SK-N-SH (cell line): ENCODE measurements around the gene ADAMTS17. TPM values are rescaled to one million over a fixed set of nuclear protein-coding genes. Genes with fewer than 3 reads are reported as not detected.

Experiments used
- CTCF ChIA-PET: fragments of 300-600, 350-600 bp; formaldehyde crosslinking; extraction: SDS; loops from one replicate; lab custom pipeline; 2021; lab: Yijun Ruan, JAX
- POLR2A ChIA-PET: fragments of 350-600 bp; sonication (Branson Sonifier 250); formaldehyde crosslinking; extraction: SDS; loops from one replicate; lab custom pipeline; 2020; ENCODE audit warnings: antibody characterized with exemption, inconsistent platforms; lab: Yijun Ruan, JAX
- DNase-seq: peaks from one replicate; pipeline ENCODE4 v3.0.0; 2012
- H2AFZ ChIP-seq: fragments of 200-600 bp; sonication (generic); 2 replicates; pipeline ENCODE4 v1.8.1; 2016; ENCODE audit warnings: antibody characterized with exemption, mild to moderate bottlenecking, low read depth
- H3F3A ChIP-seq: fragments of 200-600 bp; sonication (generic); replicated peaks from 2 replicates; pipeline ENCODE3; 2016; ENCODE audit warnings: antibody characterized with exemption, mild to moderate bottlenecking; ENCODE audit not compliant: insufficient read depth
- H3K27ac ChIP-seq, 2 experiments: fragments of 200-500 bp in 1 of 2; fragments of 200-600 bp in 1 of 2; sonication (Bioruptor generic) in 1 of 2; sonication (generic), shearing (Covaris generic) in 1 of 2; 2 replicates each; pipeline versions ENCODE4 v1.5.1 to v1.6.1; 2014 to 2016; ENCODE audit warnings: low read depth in 2 of 2, inconsistent platforms in 1 of 2, low read length in 1 of 2, mild to moderate bottlenecking in 1 of 2, mixed read lengths in 1 of 2
- H3K27me3 ChIP-seq: fragments of 200-600 bp; sonication (generic), shearing (Covaris generic); 2 replicates; pipeline ENCODE4 v1.6.1; 2016; ENCODE audit warnings: mixed run types; ENCODE audit not compliant: insufficient read depth
- H3K36me3 ChIP-seq, 2 experiments: fragments of 200-500 bp in 1 of 2; fragments of 200-600 bp in 1 of 2; sonication (Bioruptor generic) in 1 of 2; sonication (generic) in 1 of 2; replicated peaks in 1 of 2; 2 replicates each; pipeline versions ENCODE3 to v1.5.1; 2014 to 2016; ENCODE audit warnings: low read length in 1 of 2, mild to moderate bottlenecking in 1 of 2; ENCODE audit not compliant: insufficient read depth in 2 of 2, control insufficient read depth in 1 of 2
- H3K4me1 ChIP-seq, 2 experiments: fragments of 200-500 bp in 1 of 2; fragments of 200-600 bp in 1 of 2; sonication (Bioruptor generic) in 1 of 2; sonication (generic), shearing (Covaris generic) in 1 of 2; 2 replicates each; pipeline versions ENCODE4 v1.5.1 to v1.6.1; 2014 to 2016; ENCODE audit warnings: low read depth in 1 of 2, low read length in 1 of 2, mixed run types in 1 of 2; ENCODE audit not compliant: insufficient read depth in 2 of 2, control insufficient read depth in 1 of 2
- H3K4me2 ChIP-seq: fragments of 200-600 bp; sonication (generic), shearing (Covaris generic); 2 replicates; pipeline ENCODE4 v1.6.1; 2017; ENCODE audit warnings: mixed run types
- H3K4me3 ChIP-seq, 2 experiments: fragments of 200-500 bp in 1 of 2; fragments of 200-600 bp in 1 of 2; sonication (Bioruptor generic) in 1 of 2; sonication (generic), shearing (Covaris generic) in 1 of 2; 2 replicates each; pipeline versions ENCODE4 v1.5.1 to v1.8.1; 2014 to 2016; ENCODE audit warnings: low read depth in 2 of 2, inconsistent platforms in 1 of 2, low read length in 1 of 2, mild to moderate bottlenecking in 1 of 2, mixed read lengths in 1 of 2, moderate library complexity in 1 of 2
- H3K79me2 ChIP-seq: fragments of 200-600 bp; sonication (generic); 2 replicates; pipeline ENCODE4 v1.8.1; 2017; ENCODE audit warnings: mild to moderate bottlenecking; ENCODE audit not compliant: insufficient read depth
- H3K9ac ChIP-seq: fragments of 200-600 bp; sonication (generic); 2 replicates; pipeline ENCODE4 v1.6.1; 2017; ENCODE audit warnings: mixed run types
- H3K9me2 ChIP-seq: fragments of 200-600 bp; sonication (generic); 2 replicates; pipeline ENCODE4 v1.6.1; 2017; ENCODE audit warnings: mixed run types
- H3K9me3 ChIP-seq: fragments of 200-600 bp; sonication (generic); 2 replicates; pipeline ENCODE4 v1.6.1; 2017; ENCODE audit warnings: mixed run types, mild to moderate bottlenecking, moderate library complexity
- H4K20me1 ChIP-seq: fragments of 200-600 bp; sonication (generic); 2 replicates; pipeline ENCODE4 v1.6.1; 2017; ENCODE audit warnings: mild to moderate bottlenecking, mixed run types; ENCODE audit not compliant: insufficient read depth
- CHD2 ChIP-seq: fragments of 150-350 bp; IDR thresholded peaks from 2 replicates; pipeline ENCODE4 v1.6.1; 2018; ENCODE audit warnings: low read length; ENCODE audit not compliant: partially characterized antibody
- ELF1 ChIP-seq: IDR thresholded peaks from 2 replicates; pipeline ENCODE4 v1.4.0; 2012
- FOSL2 ChIP-seq: IDR thresholded peaks from 2 replicates; pipeline ENCODE4 v1.4.0; 2012; ENCODE audit warnings: low read depth, mild to moderate bottlenecking, moderate library complexity, borderline replicate concordance
- FOXJ3 ChIP-seq: sonication (generic); formaldehyde crosslinking; IDR thresholded peaks from 2 replicates; pipeline ENCODE4 v1.5.1; 2020; ENCODE audit warnings: mild to moderate bottlenecking, missing genetic modification reagents
- FOXM1 ChIP-seq: IDR thresholded peaks from 2 replicates; pipeline ENCODE4 v1.4.0; 2012; ENCODE audit warnings: low read depth, mild to moderate bottlenecking
- GABPA ChIP-seq: IDR thresholded peaks from 2 replicates; pipeline ENCODE4 v1.4.0; 2012; ENCODE audit warnings: low read depth, mild to moderate bottlenecking
- GATA2 ChIP-seq: sonication (generic); formaldehyde crosslinking; IDR thresholded peaks from 2 replicates; pipeline ENCODE4 v1.5.0; 2020; ENCODE audit warnings: mild to moderate bottlenecking, missing genetic modification reagents
- MXI1 ChIP-seq: IDR thresholded peaks from 2 replicates; pipeline ENCODE4 v1.6.1; 2012; ENCODE audit warnings: mild to moderate bottlenecking, low read depth, low read length, improper control_type of control experiment
- PBX3 ChIP-seq: IDR thresholded peaks from 2 replicates; pipeline ENCODE4; 2012
- POLR2AphosphoS5 ChIP-seq: IDR thresholded peaks from 2 replicates; pipeline ENCODE4 v1.6.1; 2012; ENCODE audit warnings: low read depth, low read length
- RAD21 ChIP-seq: IDR thresholded peaks from 2 replicates; pipeline ENCODE4 v1.6.1; 2012; ENCODE audit warnings: mild to moderate bottlenecking, low read length
- RCOR1 ChIP-seq: fragments of 150-350 bp; IDR thresholded peaks from 2 replicates; pipeline ENCODE4 v1.6.1; 2017; ENCODE audit warnings: antibody characterized with exemption, low read length
- SIN3A ChIP-seq: IDR thresholded peaks from 2 replicates; pipeline ENCODE4 v1.6.1; 2012; ENCODE audit warnings: low read depth, mild to moderate bottlenecking, low read length, moderate library complexity, borderline replicate concordance
- SMC3 ChIP-seq: IDR thresholded peaks from 2 replicates; pipeline ENCODE4 v1.6.1; 2012; ENCODE audit warnings: low read depth, low read length, improper control_type of control experiment
- TEAD4 ChIP-seq: IDR thresholded peaks from 2 replicates; pipeline ENCODE4 v1.4.0; 2012; ENCODE audit warnings: mild to moderate bottlenecking, borderline replicate concordance; ENCODE audit not compliant: insufficient read depth
- USF2 ChIP-seq: fragments of 150-350 bp; IDR thresholded peaks from 2 replicates; pipeline ENCODE4 v1.6.1; 2017; ENCODE audit warnings: antibody characterized with exemption, low read length, low read depth, borderline replicate concordance
- YY1 ChIP-seq: IDR thresholded peaks from 2 replicates; pipeline ENCODE4 v1.4.0; 2012; ENCODE audit warnings: low read depth, mild to moderate bottlenecking
- WGBS: methylation state at CpG from one replicate; pipeline ENCODE4 v1.1.6; 2017; ENCODE audit warnings: low lambda C conversion rate; 5-methylcytosine and 5-hydroxymethylcytosine counted together
- polyA plus RNA-seq, 3 experiments: library from polyadenylated mRNA; depleted of rRNA; stranded (reverse); fragments of >200 nt; gene quantifications; 2 replicates each; pipeline ENCODE4 v1.2.3, GENCODE V29; 2012
- TF ChIP-seq, protein P1 (sequence below): IDR thresholded peaks from 2 replicates; pipeline ENCODE4 v1.4.0; 2012; ENCODE audit warnings: low read depth
- TF ChIP-seq, protein P2 (sequence below): IDR thresholded peaks from 2 replicates; pipeline ENCODE4 v1.4.0; 2012; ENCODE audit warnings: low read depth, borderline replicate concordance
- TF ChIP-seq, protein P3 (sequence below): IDR thresholded peaks from 2 replicates; pipeline ENCODE4 v1.4.0; 2012; ENCODE audit warnings: low read depth, borderline replicate concordance

ADAMTS17 gene
- polyA plus RNA-seq, 1 of the 3 experiments (the other 2 are of a cell fraction): not detected

DNA sequence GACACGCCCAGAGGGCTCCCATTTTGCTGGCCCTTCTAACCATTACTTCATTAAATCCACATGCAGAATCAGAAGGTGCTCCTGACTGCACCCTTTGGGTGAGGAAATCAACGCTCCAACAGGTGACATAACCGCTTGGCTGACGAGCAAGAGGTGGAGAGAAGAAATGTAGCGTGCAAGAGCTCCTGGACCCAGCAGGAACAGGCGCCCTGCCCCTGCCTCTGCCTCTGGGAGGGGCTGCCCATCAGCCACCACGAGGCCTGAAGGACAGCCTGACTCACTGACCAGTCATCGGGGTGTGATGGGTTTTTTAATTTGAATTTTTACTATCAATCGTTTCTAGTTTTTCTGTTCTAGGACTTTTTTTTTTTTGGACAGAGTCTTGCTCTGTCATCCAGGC lies 218.2 kb downstream of the ADAMTS17 start:
- Histone ChIP-seq H3K79me2 (no peaks in the 10 kb centered on the region), H3K9ac (no peak overlapping the region), H3K9me3 (no peaks in the 10 kb centered on the region), H4K20me1 (no peaks in the 10 kb centered on the region), H3K4me3 (no peak overlapping the region), H2AFZ (no peak overlapping the region), H3K27ac (no peak overlapping the region), H3K27me3 (no peaks in the 10 kb centered on the region), H3F3A (no peaks in the 10 kb centered on the region)
- DNase-seq: no peak
- POLR2A ChIA-PET: no interaction called here
- TF ChIP-seq FOXM1 (no peak), USF2 (no peak), SIN3A (no peak), SMC3 (no peak), RCOR1 (no peak), ELF1 (no peak), FOXJ3 (CRISPR knock-in tag) (no peak), YY1 (no peak), TEAD4 (no peak), CHD2 (no peak), POLR2AphosphoS5 (no peak), GATA2 (CRISPR knock-in tag) (no peak), FOSL2 (no peak), RAD21 (no peak), GABPA (no peak), MXI1 (no peak), PBX3 (no peak)
- TF ChIP-seq, protein P1, sequence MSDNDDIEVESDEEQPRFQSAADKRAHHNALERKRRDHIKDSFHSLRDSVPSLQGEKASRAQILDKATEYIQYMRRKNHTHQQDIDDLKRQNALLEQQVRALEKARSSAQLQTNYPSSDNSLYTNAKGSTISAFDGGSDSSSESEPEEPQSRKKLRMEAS: no peak
- TF ChIP-seq, protein P2, sequence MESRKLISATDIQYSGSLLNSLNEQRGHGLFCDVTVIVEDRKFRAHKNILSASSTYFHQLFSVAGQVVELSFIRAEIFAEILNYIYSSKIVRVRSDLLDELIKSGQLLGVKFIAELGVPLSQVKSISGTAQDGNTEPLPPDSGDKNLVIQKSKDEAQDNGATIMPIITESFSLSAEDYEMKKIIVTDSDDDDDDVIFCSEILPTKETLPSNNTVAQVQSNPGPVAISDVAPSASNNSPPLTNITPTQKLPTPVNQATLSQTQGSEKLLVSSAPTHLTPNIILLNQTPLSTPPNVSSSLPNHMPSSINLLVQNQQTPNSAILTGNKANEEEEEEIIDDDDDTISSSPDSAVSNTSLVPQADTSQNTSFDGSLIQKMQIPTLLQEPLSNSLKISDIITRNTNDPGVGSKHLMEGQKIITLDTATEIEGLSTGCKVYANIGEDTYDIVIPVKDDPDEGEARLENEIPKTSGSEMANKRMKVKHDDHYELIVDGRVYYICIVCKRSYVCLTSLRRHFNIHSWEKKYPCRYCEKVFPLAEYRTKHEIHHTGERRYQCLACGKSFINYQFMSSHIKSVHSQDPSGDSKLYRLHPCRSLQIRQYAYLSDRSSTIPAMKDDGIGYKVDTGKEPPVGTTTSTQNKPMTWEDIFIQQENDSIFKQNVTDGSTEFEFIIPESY: no peak
- TF ChIP-seq, protein P3, sequence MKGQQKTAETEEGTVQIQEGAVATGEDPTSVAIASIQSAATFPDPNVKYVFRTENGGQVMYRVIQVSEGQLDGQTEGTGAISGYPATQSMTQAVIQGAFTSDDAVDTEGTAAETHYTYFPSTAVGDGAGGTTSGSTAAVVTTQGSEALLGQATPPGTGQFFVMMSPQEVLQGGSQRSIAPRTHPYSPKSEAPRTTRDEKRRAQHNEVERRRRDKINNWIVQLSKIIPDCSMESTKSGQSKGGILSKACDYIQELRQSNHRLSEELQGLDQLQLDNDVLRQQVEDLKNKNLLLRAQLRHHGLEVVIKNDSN: no peak
- TF ChIP-seq, all 33 proteins: peak for 0
- no peak overlapping the region for H3K4me2 ChIP-seq
- no peaks in the 10 kb centered on the region for H3K4me1 ChIP-seq
- CTCF ChIA-PET: interaction anchor here (1.7 to 1.8 kb wide), 2 partner anchors 215 to 226 kb away, joined by 3 to 5 read pairs; no protein-coding TSS in a partner anchor
- 35% methylated on average over 8 of the region's 9 CpGs for WGBS
- H3K36me3 ChIP-seq: no peaks in the 10 kb centered on the region
- no peaks in the 10 kb centered on the region for H3K9me2 ChIP-seq
